LNCAP (cell line): ENCODE data around the gene PDLIM4.
A peak's percentile ranks its signal among the peaks of the same experiment; 100 is the strongest.

Experiments used
- CTCF ChIP-seq: fragments of 450-650 bp; IDR thresholded peaks from 2 replicates; pipeline ENCODE4 v1.5.1; 2017; ENCODE audit warnings: mild to moderate bottlenecking

The PDLIM4 gene

GRCh38 chr5:132235340-132235739 lies 22.2 kb upstream of the PDLIM4 start:
- TF ChIP-seq CTCF: no peak

GRCh38 chr5:132237141-132237540 lies 20.4 kb upstream of the PDLIM4 start:
- TF ChIP-seq CTCF: no peak

GRCh38 chr5:132237670-132238069 lies 19.8 kb upstream of the PDLIM4 start:
- no peak for TF ChIP-seq CTCF

- peak; percentile 87 for TF ChIP-seq CTCF
Measured at GRCh38 chr5:132238169-132238744, 19.2 kb upstream of the PDLIM4 start.

- no peak for TF ChIP-seq CTCF
Measured at GRCh38 chr5:132238901-132239500, 18.5 kb upstream of the PDLIM4 start.

GRCh38 chr5:132239776-132240175 lies 17.7 kb upstream of the PDLIM4 start:
- TF ChIP-seq CTCF: no peak

- no peak for TF ChIP-seq CTCF
Measured at GRCh38 chr5:132243366-132243977, 14.0 kb upstream of the PDLIM4 start.
